ENCODE measurements around the gene PKD2L1.

Gene PKD2L1

DNA sequence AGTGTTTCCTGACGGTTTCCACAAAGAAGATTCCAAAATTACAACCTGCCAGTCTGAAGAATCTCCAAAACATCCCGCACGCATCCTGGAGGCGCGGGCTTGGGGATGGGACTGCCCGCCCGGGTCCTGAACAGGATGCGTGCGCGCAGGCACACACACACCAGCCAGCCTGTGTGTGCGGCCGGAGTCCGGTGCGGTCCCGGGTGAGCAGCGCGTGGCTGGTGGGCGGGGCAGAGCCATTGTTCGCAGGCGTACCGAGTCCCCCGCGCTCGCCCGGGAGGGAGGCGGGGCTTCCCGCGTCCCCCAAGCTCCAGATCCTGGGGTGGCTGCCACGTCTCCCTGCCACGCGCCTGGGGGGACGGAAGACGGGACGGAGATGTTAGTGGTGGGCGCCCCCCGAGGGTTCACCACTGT, 16.3 kb upstream of the PKD2L1 start:
- TF ChIP-seq POLR2AphosphoS5 (IDR thresholded peaks at IDR 0.05; ENCODE audit: low read depth, low read length) (no peak), SIN3A (IDR thresholded peaks at IDR 0.05; ENCODE audit: borderline replicate concordance, insufficient read depth, low read length) (peak; percentile 47; the same call in 1 of the 2 replicates), FOXP2 (optimal IDR thresholded peaks at IDR 0.05; ENCODE audit: borderline replicate concordance, extremely low read depth, extremely low read length, insufficient read depth) (peak; percentile 83), TAF1 (IDR thresholded peaks at IDR 0.05; ENCODE audit: borderline replicate concordance, insufficient read depth, low read length) (no peak)
- TF ChIP-seq, protein P1, sequence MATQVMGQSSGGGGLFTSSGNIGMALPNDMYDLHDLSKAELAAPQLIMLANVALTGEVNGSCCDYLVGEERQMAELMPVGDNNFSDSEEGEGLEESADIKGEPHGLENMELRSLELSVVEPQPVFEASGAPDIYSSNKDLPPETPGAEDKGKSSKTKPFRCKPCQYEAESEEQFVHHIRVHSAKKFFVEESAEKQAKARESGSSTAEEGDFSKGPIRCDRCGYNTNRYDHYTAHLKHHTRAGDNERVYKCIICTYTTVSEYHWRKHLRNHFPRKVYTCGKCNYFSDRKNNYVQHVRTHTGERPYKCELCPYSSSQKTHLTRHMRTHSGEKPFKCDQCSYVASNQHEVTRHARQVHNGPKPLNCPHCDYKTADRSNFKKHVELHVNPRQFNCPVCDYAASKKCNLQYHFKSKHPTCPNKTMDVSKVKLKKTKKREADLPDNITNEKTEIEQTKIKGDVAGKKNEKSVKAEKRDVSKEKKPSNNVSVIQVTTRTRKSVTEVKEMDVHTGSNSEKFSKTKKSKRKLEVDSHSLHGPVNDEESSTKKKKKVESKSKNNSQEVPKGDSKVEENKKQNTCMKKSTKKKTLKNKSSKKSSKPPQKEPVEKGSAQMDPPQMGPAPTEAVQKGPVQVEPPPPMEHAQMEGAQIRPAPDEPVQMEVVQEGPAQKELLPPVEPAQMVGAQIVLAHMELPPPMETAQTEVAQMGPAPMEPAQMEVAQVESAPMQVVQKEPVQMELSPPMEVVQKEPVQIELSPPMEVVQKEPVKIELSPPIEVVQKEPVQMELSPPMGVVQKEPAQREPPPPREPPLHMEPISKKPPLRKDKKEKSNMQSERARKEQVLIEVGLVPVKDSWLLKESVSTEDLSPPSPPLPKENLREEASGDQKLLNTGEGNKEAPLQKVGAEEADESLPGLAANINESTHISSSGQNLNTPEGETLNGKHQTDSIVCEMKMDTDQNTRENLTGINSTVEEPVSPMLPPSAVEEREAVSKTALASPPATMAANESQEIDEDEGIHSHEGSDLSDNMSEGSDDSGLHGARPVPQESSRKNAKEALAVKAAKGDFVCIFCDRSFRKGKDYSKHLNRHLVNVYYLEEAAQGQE (IDR thresholded peaks at IDR 0.05; ENCODE audit: insufficient read depth in 1 of 2, low read depth in 2 of 2, low read length in 2 of 2), result 0 out of 4 replicates have a peak, but pooled peaks of 1 of the 2 experiments have one; percentile 20

DNA sequence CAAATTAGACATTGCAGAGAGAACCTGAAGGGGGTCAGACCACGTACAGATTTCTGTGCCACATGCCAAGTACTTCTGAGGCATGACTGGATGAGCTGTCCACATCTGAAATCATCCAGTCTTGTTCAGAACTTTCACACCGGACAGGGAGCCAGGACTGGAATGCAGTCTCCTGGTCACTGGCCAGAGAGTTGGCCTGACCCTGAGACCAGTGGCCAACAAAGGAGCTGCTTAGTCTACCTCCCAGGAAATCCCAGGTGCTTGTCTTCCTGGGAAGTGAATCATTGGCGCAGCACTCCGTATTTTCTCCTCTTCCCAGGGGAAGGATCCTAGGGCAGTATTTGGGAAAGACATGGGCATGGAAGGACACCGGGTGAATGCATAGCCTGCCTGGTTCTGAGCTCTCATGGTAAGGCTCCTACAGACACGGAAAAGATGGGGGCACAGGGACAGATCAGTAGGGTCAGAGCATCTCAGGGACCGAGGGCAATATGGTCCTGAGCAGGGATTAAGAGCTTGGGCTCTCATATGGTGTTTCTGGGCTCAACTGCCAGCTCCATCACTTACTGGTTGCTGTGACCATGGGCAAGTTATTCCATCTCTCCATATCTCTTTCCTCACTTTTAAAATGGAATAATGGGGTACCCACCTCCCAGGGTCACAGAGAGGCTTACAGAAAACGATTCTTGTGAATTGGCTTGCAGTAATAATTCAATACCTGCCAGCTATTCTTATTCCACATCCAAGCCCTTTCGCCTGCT, 15.7 kb upstream of the PKD2L1 start:
- TF ChIP-seq FOXP2 (optimal IDR thresholded peaks at IDR 0.05; ENCODE audit: borderline replicate concordance, extremely low read depth, extremely low read length, insufficient read depth), result no peak
- no peak for TF ChIP-seq POLR2AphosphoS5 (IDR thresholded peaks at IDR 0.05; ENCODE audit: low read depth, low read length)
- TF ChIP-seq, protein P1 (IDR thresholded peaks at IDR 0.05; ENCODE audit: insufficient read depth in 1 of 2, low read depth in 2 of 2, low read length in 2 of 2), result peak; percentile 67 to 85
- TF ChIP-seq SIN3A (IDR thresholded peaks at IDR 0.05; ENCODE audit: borderline replicate concordance, insufficient read depth, low read length), result no peak; the same call in 1 of the 2 replicates
- no peak for TF ChIP-seq TAF1 (IDR thresholded peaks at IDR 0.05; ENCODE audit: borderline replicate concordance, insufficient read depth, low read length)

DNA sequence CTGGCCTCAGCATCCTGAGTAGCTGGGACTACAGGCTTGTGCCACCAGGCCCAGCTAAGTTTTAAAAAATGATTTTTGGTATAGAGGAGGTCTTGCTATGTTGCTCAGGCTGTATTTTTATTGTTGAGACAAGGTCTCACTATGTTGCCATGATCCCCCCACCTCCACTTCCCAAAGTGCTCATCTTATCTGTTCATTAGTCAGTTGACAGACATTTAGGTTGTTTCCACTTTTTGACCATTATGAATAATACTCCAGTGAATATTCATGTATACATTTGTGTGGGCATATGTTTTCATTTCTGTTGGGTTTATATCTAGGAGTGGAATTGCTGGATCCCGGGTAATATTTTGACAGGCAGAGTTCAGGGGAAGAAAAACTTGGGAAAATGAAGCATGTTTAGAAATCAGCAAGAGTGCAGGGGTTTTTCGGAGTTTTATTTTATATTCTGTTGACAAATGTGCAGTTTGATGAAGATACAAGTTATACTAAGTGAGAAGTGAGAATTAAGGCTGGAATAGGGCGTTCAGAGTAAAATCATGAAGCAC, 14.3 kb upstream of the PKD2L1 start:
- TF ChIP-seq SIN3A (IDR thresholded peaks at IDR 0.05; ENCODE audit: borderline replicate concordance, insufficient read depth, low read length) (no peak), TAF1 (IDR thresholded peaks at IDR 0.05; ENCODE audit: borderline replicate concordance, insufficient read depth, low read length) (no peak), FOXP2 (optimal IDR thresholded peaks at IDR 0.05; ENCODE audit: borderline replicate concordance, extremely low read depth, extremely low read length, insufficient read depth) (no peak), POLR2AphosphoS5 (IDR thresholded peaks at IDR 0.05; ENCODE audit: low read depth, low read length) (no peak)
- TF ChIP-seq, protein P1 (IDR thresholded peaks at IDR 0.05; ENCODE audit: insufficient read depth in 1 of 2, low read depth in 2 of 2, low read length in 2 of 2), result no peak

DNA sequence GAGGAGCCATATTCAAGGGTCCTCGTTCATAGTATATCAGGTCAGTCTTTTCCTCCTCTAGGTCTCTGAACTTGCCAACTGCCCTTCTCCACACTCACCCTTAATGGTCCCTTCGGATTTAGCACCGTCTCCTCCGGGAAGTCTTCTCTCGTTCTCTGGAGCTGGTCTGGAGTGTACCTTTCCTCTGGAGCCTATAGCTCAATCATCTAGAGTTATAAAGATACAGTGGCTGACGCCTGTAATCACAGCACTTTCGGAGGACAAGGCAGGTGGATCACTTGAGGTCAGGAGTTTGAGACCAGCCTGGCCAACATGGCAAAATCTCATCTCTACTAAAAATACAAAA, 12.6 kb upstream of the PKD2L1 start:
- TF ChIP-seq SIN3A (IDR thresholded peaks at IDR 0.05; ENCODE audit: borderline replicate concordance, insufficient read depth, low read length) (no peak), TAF1 (IDR thresholded peaks at IDR 0.05; ENCODE audit: borderline replicate concordance, insufficient read depth, low read length) (no peak), POLR2AphosphoS5 (IDR thresholded peaks at IDR 0.05; ENCODE audit: low read depth, low read length) (no peak), FOXP2 (optimal IDR thresholded peaks at IDR 0.05; ENCODE audit: borderline replicate concordance, extremely low read depth, extremely low read length, insufficient read depth) (no peak)
- TF ChIP-seq, protein P1 (IDR thresholded peaks at IDR 0.05; ENCODE audit: insufficient read depth in 1 of 2, low read depth in 2 of 2, low read length in 2 of 2), result no peak

Data from PFSK-1 (cell line).